HFFc6 (cell line): ENCODE measurements around the gene KRT34. TPM values are rescaled to one million over a fixed set of nuclear protein-coding genes. Genes with fewer than 3 reads are reported as not detected.
A peak's percentile ranks its signal among the peaks of the same experiment; 100 is the strongest.

ENCODE experiments used
- DNase-seq: peaks from one replicate; pipeline ENCODE4 v3.0.0-alpha.2; 2018
- H3K27ac Mint-ChIP-seq: 2 replicates; pipeline ENCODE4 v1.8.0; 2020; ENCODE audit warnings: mild to moderate bottlenecking, mixed read lengths
- H3K27me3 Mint-ChIP-seq: 2 replicates; pipeline ENCODE4 v1.8.0; 2021; ENCODE audit warnings: mild to moderate bottlenecking, moderate library complexity, mixed read lengths; ENCODE audit not compliant: insufficient read depth
- H3K36me3 Mint-ChIP-seq: 2 replicates; pipeline ENCODE4 v1.8.0; 2021; ENCODE audit warnings: low read depth, mixed read lengths
- H3K4me1 Mint-ChIP-seq: 2 replicates; pipeline ENCODE4 v1.8.0; 2020; ENCODE audit warnings: low read depth, mixed read lengths
- H3K4me3 Mint-ChIP-seq: 2 replicates; pipeline ENCODE4 v1.8.0; 2020; ENCODE audit warnings: mild to moderate bottlenecking, moderate library complexity, mixed read lengths
- H3K9me3 Mint-ChIP-seq: 2 replicates; pipeline ENCODE4 v1.8.0; 2020; ENCODE audit warnings: mild to moderate bottlenecking, mixed read lengths
- total RNA-seq, 6 experiments: library from RNA; stranded (reverse); fragmentation: NEBNext Ultra II Directional; extraction: Animal tissue kit (Norgen Biotek cat#: 25700); gene quantifications; 2 replicates in 1 of 6; 3 replicates in 5 of 6; pipeline ENCODE4 v1.2.3, GENCODE V29; 2021
- TF ChIP-seq, protein P1 (sequence below): fragments of 200-600 bp; sonication (generic); IDR thresholded peaks from 2 replicates; pipeline ENCODE4 v1.5.0; 2021; ENCODE audit warnings: antibody characterized with exemption, mild to moderate bottlenecking

Gene KRT34
- total RNA-seq, 6 experiments from 2014 or later = 58.8 to 247 (median 71.3) TPM

DNA sequence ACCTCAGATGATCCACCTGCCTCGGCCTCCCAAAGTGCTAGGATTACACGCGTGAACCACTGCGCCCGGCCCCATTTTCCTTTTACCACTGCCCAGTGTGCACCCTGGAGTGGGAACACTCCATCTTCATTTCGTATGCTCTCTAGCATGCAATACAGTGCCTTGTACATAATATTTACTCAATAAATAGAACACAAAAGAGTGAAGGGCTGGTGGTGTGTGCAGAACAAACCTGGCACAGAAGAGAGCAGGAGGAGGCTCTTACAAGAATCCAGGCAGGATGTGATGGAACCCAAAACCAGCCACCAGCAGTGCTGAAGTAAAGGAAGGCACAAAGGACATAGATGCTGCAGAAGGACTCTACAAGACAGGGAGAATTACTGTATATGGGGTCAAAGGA, 35.0 kb upstream of the KRT34 start:
- peak overlapping the region; percentile 88 for H3K27ac Mint-ChIP-seq
- no peak for DNase-seq
- peak overlapping the region; percentile 16 for H3K4me3 Mint-ChIP-seq
- H3K9me3 Mint-ChIP-seq = no peaks in the 10 kb centered on the region
- H3K27me3 Mint-ChIP-seq = no peaks in the 10 kb centered on the region
- TF ChIP-seq, protein P1, sequence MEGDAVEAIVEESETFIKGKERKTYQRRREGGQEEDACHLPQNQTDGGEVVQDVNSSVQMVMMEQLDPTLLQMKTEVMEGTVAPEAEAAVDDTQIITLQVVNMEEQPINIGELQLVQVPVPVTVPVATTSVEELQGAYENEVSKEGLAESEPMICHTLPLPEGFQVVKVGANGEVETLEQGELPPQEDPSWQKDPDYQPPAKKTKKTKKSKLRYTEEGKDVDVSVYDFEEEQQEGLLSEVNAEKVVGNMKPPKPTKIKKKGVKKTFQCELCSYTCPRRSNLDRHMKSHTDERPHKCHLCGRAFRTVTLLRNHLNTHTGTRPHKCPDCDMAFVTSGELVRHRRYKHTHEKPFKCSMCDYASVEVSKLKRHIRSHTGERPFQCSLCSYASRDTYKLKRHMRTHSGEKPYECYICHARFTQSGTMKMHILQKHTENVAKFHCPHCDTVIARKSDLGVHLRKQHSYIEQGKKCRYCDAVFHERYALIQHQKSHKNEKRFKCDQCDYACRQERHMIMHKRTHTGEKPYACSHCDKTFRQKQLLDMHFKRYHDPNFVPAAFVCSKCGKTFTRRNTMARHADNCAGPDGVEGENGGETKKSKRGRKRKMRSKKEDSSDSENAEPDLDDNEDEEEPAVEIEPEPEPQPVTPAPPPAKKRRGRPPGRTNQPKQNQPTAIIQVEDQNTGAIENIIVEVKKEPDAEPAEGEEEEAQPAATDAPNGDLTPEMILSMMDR = no peak
- peaks cover 91% of the 10 kb centered on the region for H3K4me1 Mint-ChIP-seq
- H3K36me3 Mint-ChIP-seq = no peaks in the 10 kb centered on the region; the same call in 1 of the 2 replicates

DNA sequence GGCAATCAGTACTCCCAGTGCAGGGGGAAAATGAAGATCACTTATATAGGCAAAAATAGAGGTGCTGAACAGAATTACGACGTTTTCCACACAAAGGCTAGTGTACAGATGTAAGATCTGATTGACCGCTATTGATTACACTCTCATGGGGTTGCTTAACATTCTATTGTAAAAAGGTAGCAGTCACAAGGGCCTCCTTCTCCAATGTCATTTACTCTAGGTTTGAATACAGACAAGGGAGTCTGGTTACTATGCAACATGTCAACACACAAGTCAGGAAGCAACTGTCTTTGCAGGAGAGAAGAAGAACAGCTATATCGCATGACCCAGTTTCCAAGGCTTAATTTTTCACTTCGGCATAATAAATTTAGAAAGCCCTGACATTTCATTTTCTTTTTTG, 34.4 kb upstream of the KRT34 start:
- no peaks in the 10 kb centered on the region for H3K9me3 Mint-ChIP-seq
- H3K27me3 Mint-ChIP-seq = no peaks in the 10 kb centered on the region
- TF ChIP-seq, protein P1 = no peak
- H3K27ac Mint-ChIP-seq = peak overlapping the region; percentile 88
- H3K4me1 Mint-ChIP-seq = peaks cover 93% of the 10 kb centered on the region
- H3K4me3 Mint-ChIP-seq = peak overlapping the region; percentile 57; the same call in 1 of the 2 replicates
- no peaks in the 10 kb centered on the region; the same call in 1 of the 2 replicates for H3K36me3 Mint-ChIP-seq
- DNase-seq = no peak

- H3K27me3 Mint-ChIP-seq = no peaks in the 10 kb centered on the region
- peak overlapping the region; percentile 57; the same call in 1 of the 2 replicates for H3K4me3 Mint-ChIP-seq
- TF ChIP-seq, protein P1 = no peak
- H3K27ac Mint-ChIP-seq = peak overlapping the region; percentile 88
- H3K4me1 Mint-ChIP-seq = peaks cover 87% of the 10 kb centered on the region
- H3K9me3 Mint-ChIP-seq = no peaks in the 10 kb centered on the region
- DNase-seq = peak; percentile 62
- H3K36me3 Mint-ChIP-seq = no peaks in the 10 kb centered on the region; the same call in 1 of the 2 replicates
These were observed 33.8 kb upstream of the KRT34 start for GRCh38 chr17:41415833-41416335.

DNA sequence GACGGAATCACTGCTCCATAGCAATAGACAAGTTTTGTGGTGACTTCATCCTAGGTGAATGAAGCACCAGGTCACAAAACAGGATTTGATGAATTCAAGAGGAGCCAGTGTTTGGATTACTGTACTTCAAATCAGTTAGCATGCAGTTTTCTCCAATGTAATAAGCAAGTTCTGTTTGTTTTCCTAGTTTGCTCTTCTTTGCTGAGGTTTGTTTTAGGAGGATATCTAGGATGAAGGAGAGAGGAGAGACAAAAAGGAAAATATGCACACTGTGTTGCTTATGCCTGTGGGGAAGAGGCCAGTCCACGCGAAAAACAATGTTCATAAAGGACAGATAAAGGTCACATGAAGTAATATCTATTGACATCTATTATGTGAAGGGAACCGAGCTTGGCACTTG, 33.3 kb upstream of the KRT34 start:
- no peaks in the 10 kb centered on the region for H3K9me3 Mint-ChIP-seq
- TF ChIP-seq, protein P1 = no peak
- H3K36me3 Mint-ChIP-seq = no peaks in the 10 kb centered on the region; the same call in 1 of the 2 replicates
- H3K4me1 Mint-ChIP-seq = peaks cover 82% of the 10 kb centered on the region
- H3K27me3 Mint-ChIP-seq = no peaks in the 10 kb centered on the region
- DNase-seq = no peak
- peak overlapping the region; percentile 88 for H3K27ac Mint-ChIP-seq
- H3K4me3 Mint-ChIP-seq = no peak overlapping the region

DNA sequence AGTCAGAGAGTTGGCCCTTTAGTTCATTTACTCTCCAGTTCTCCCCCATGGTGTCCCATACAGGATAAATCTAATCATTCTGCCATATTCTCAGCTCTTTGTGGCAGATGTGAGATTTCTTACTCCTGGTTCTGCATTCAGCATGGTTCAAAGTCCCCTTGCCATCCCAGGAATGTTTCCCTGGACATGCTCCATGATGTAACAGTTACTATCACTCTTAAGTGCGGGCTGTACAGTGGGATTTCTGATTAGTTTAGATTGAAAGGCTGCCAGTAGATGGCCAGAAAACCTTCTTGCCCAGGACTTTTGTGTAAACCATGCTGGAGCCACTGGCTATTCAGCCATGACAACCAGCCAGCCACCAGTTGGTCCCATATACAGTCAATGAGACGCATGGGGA, 31.9 kb upstream of the KRT34 start:
- no peaks in the 10 kb centered on the region; the same call in 1 of the 2 replicates for H3K36me3 Mint-ChIP-seq

More for the DNA sequence above, 31.9 kb upstream of the KRT34 start:
- TF ChIP-seq, protein P1 = no peak
- H3K9me3 Mint-ChIP-seq = no peaks in the 10 kb centered on the region
- no peaks in the 10 kb centered on the region for H3K27me3 Mint-ChIP-seq
- H3K27ac Mint-ChIP-seq = no peak overlapping the region
- H3K4me3 Mint-ChIP-seq = no peak overlapping the region
- no peak for DNase-seq
- peaks cover 71% of the 10 kb centered on the region for H3K4me1 Mint-ChIP-seq
